IPS-18c (cell line): ENCODE measurements around the gene CLASP1.
A peak's percentile ranks its signal among the peaks of the same experiment; 100 is the strongest.

ENCODE experiments used
- H3K4me3 ChIP-seq: 2 replicates; pipeline ENCODE4 v1.7.0; 2013; ENCODE audit warnings: low read depth, mild to moderate bottlenecking, low read length, moderate library complexity; ENCODE audit not compliant: insufficient read depth
- H3K9me3 ChIP-seq: one replicate; pipeline ENCODE4 v1.6.1; 2013; ENCODE audit warnings: mild to moderate bottlenecking, low read length, moderate library complexity; ENCODE audit not compliant: control insufficient read depth, insufficient read depth

CLASP1 gene

GRCh38 chr2:121541495-121541894 is 107.8 kb downstream of the CLASP1 start:
- Histone ChIP-seq H3K9me3 (no peaks in the 10 kb centered on the region), H3K4me3 (no peak overlapping the region)

GRCh38 chr2:121539750-121540469 is 109.4 kb downstream of the CLASP1 start:
- Histone ChIP-seq H3K4me3 (no peak overlapping the region), H3K9me3 (no peaks in the 10 kb centered on the region)

- Histone ChIP-seq H3K4me3 (no peak overlapping the region), H3K9me3 (no peaks in the 10 kb centered on the region)
Measured at GRCh38 chr2:121536850-121537557, 112.3 kb downstream of the CLASP1 start.

- Histone ChIP-seq H3K4me3 (no peak overlapping the region), H3K9me3 (no peaks in the 10 kb centered on the region)
Measured at GRCh38 chr2:121536347-121536746, 112.9 kb downstream of the CLASP1 start.

- H3K4me3 ChIP-seq = no peak overlapping the region
- no peaks in the 10 kb centered on the region for H3K9me3 ChIP-seq
Measured at GRCh38 chr2:121534007-121534406, 115.3 kb downstream of the CLASP1 start.

- no peaks in the 10 kb centered on the region for H3K9me3 ChIP-seq
- H3K4me3 ChIP-seq = no peak overlapping the region
Measured at GRCh38 chr2:121532894-121533293, 116.4 kb downstream of the CLASP1 start.

GRCh38 chr2:121532347-121532766 is 116.9 kb downstream of the CLASP1 start:
- no peak overlapping the region for H3K4me3 ChIP-seq
- no peaks in the 10 kb centered on the region for H3K9me3 ChIP-seq

GRCh38 chr2:121530212-121530705 is 119.0 kb downstream of the CLASP1 start:
- Histone ChIP-seq H3K4me3 (peak overlapping the region; percentile 59), H3K9me3 (no peaks in the 10 kb centered on the region)

GRCh38 chr2:121529439-121530211 is 119.6 kb downstream of the CLASP1 start:
- Histone ChIP-seq H3K4me3 (peak overlapping the region; percentile 59), H3K9me3 (no peaks in the 10 kb centered on the region)

GRCh38 chr2:121527009-121527682 is 122.1 kb downstream of the CLASP1 start:
- Histone ChIP-seq H3K4me3 (no peak overlapping the region), H3K9me3 (no peaks in the 10 kb centered on the region)

GRCh38 chr2:121524685-121525425 is 124.4 kb downstream of the CLASP1 start:
- Histone ChIP-seq H3K9me3 (no peaks in the 10 kb centered on the region), H3K4me3 (no peak overlapping the region)

GRCh38 chr2:121521359-121521758 is 127.9 kb downstream of the CLASP1 start:
- H3K9me3 ChIP-seq = no peaks in the 10 kb centered on the region
- H3K4me3 ChIP-seq = no peak overlapping the region

GRCh38 chr2:121520641-121520994 is 128.6 kb downstream of the CLASP1 start:
- Histone ChIP-seq H3K4me3 (no peak overlapping the region), H3K9me3 (no peaks in the 10 kb centered on the region)

- Histone ChIP-seq H3K9me3 (no peaks in the 10 kb centered on the region), H3K4me3 (no peak overlapping the region)
Measured at GRCh38 chr2:121519732-121520640, 129.3 kb downstream of the CLASP1 start.

GRCh38 chr2:121519153-121519552 is 130.1 kb downstream of the CLASP1 start:
- H3K4me3 ChIP-seq = no peak overlapping the region
- H3K9me3 ChIP-seq = no peaks in the 10 kb centered on the region
